Activated CD8-positive, alpha-beta T cell treated with anti-CD3 and anti-CD28 coated beads, Interleukin-2, amount 10 ng/mL, durations not matched to agents 7 days and 5 days (primary cell): Measurements from ENCODE around the gene NFAT5. TPM values are rescaled to one million over a fixed set of nuclear protein-coding genes. Genes with fewer than 3 reads are reported as not detected.
"Not testable (repeated sequence)": the region's sequence is repeated elsewhere in the genome, so short reads cannot be mapped to it uniquely, and the experiment has no call there.

ENCODE experiments used
- ATAC-seq: fragments of 150-1000 bp; cut with Tn5 transposase; one replicate; pipeline ENCODE4 v1.10.0; 2021; ENCODE audit warnings: moderate library complexity
- CTCF ChIA-PET: fragments of 350-600 bp; sonication (Branson Sonifier 250); formaldehyde crosslinking; loops from one replicate; lab custom pipeline; 2021; ENCODE audit warnings: antibody characterized with exemption; lab: Charles Lee
- POLR2A ChIA-PET: fragments of 350-600 bp; sonication (Branson Sonifier 250); formaldehyde crosslinking; loops from one replicate; lab custom pipeline; 2021; ENCODE audit warnings: antibody characterized with exemption; lab: Charles Lee
- DNase-seq: peaks from one replicate; pipeline ENCODE4 v3.0.0-alpha.2; 2020
- H3K27ac Mint-ChIP-seq: one replicate; pipeline ENCODE4 v1.8.0; 2021; ENCODE audit warnings: mild to moderate bottlenecking, mixed read lengths
- H3K27me3 Mint-ChIP-seq: one replicate; pipeline ENCODE4 v1.8.0; 2021; ENCODE audit warnings: low read depth, mixed read lengths
- H3K36me3 Mint-ChIP-seq: one replicate; pipeline ENCODE4 v1.8.0; 2021; ENCODE audit warnings: low read depth, mixed read lengths
- H3K4me1 Mint-ChIP-seq: one replicate; pipeline ENCODE4 v1.8.0; 2021; ENCODE audit warnings: low read depth, mixed read lengths
- H3K4me3 Mint-ChIP-seq: one replicate; pipeline ENCODE4 v1.8.0; 2021; ENCODE audit warnings: mild to moderate bottlenecking, mixed read lengths
- H3K9me3 Mint-ChIP-seq: one replicate; pipeline ENCODE4 v1.8.0; 2022; ENCODE audit warnings: mixed read lengths; ENCODE audit not compliant: insufficient read depth
- total RNA-seq, 2 experiments: library from RNA; stranded (reverse); gene quantifications; one replicate each; pipeline ENCODE4 v1.2.3, GENCODE V29; 2021

NFAT5 gene
- total RNA-seq, 2 experiments from 2014 or later: 16.8 to 17.5 TPM

DNA sequence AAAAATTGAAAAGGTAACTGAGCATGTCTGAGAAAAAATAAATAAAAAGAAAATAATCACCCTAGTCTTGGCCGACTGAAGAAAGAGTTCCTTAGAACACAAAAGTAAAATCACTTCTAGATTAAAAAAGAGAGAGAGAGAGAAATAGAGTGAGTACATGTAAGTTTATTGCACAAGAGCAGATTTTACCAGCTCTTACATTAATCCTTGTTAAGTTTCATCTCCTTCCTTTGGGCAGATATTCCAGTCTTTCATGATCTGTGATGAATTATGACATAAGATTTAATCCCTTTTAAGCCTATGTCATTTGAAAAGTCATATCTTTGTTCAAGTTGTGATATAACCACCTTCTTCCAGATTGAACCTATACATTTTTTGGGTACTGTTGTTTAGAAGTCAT, 54.8 kb downstream of the NFAT5 start:
- CTCF ChIA-PET: interaction anchor here (0.9 to 1.8 kb wide), 3 partner anchors 10 to 224 kb away, joined by 3 to 5 read pairs (median 4); no protein-coding TSS in a partner anchor
- H3K27ac Mint-ChIP-seq: no peak overlapping the region
- no peaks in the 10 kb centered on the region for H3K27me3 Mint-ChIP-seq
- POLR2A ChIA-PET: no interaction called here
- ATAC-seq (no peak), DNase-seq (no peak)
- peaks cover 15% of the 10 kb centered on the region for H3K4me1 Mint-ChIP-seq
- no peaks in the 10 kb centered on the region for H3K9me3 Mint-ChIP-seq
- H3K4me3 Mint-ChIP-seq: no peak overlapping the region
- peaks cover 21% of the 10 kb centered on the region for H3K36me3 Mint-ChIP-seq

DNA sequence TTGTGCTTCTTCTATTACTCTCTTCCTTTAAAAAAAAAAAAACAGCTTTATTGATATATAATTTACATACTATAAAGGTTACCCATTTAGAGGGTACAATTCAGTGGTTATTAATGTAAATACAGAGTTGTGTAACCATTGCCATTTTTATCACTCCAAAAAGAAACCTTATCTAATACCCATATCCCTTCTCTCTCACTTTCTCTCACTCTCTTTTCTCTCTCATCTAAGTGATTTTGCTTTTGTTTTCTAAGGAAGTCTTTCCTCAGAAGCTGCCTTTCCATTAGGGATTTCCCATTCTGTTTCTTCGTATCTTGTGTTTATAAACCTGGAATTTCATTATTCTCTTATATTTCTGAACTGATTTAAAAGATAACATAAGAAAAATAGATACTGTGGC, 55.5 kb downstream of the NFAT5 start:
- Mint-ChIP-seq H3K9me3 (no peaks in the 10 kb centered on the region), H3K36me3 (peaks cover 20% of the 10 kb centered on the region), H3K4me3 (no peak overlapping the region), H3K27me3 (no peaks in the 10 kb centered on the region), H3K27ac (no peak overlapping the region), H3K4me1 (peaks cover 15% of the 10 kb centered on the region)
- CTCF ChIA-PET: interaction anchor here (0.9 to 1.8 kb wide), 3 partner anchors 10 to 225 kb away, joined by 3 to 5 read pairs (median 4); no protein-coding TSS in a partner anchor
- POLR2A ChIA-PET: no interaction called here
- DNase-seq: no peak
- ATAC-seq: no peak

GRCh38 chr16:69626256-69626655, 60.5 kb downstream of the NFAT5 start:
- POLR2A ChIA-PET: no interaction called here
- no peak overlapping the region for H3K27ac Mint-ChIP-seq
- H3K9me3 Mint-ChIP-seq: no peaks in the 10 kb centered on the region
- H3K4me1 Mint-ChIP-seq: peaks cover 1% of the 10 kb centered on the region
- no peaks in the 10 kb centered on the region for H3K27me3 Mint-ChIP-seq
- no peak overlapping the region for H3K4me3 Mint-ChIP-seq
- ATAC-seq: no peak
- CTCF ChIA-PET: no interaction called here
- H3K36me3 Mint-ChIP-seq: peaks cover 25% of the 10 kb centered on the region
- DNase-seq: no peak

DNA sequence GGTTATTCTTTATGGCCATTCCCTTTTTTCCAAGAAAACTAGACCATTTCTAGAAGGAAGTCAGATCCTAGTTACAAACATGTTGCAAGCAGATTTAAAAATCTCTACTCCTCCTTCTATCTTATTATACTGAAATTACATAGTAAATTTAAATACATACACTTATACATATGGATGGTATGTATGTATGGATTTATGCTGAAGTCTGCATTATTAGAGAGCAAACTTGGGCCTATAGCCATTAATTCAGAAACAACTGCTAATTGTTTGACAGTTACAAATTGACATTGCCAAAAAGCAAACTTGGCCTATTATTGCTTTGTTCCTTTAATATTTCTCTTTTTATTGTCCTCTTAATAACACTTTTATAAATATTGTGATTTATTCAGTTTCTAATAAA, 67.1 kb downstream of the NFAT5 start:
- CTCF ChIA-PET: no interaction called here
- POLR2A ChIA-PET: no interaction called here
- Mint-ChIP-seq H3K9me3 (peaks cover 10% of the 10 kb centered on the region), H3K27me3 (no peaks in the 10 kb centered on the region), H3K27ac (no peak overlapping the region), H3K4me1 (no peaks in the 10 kb centered on the region), H3K36me3 (peaks cover 42% of the 10 kb centered on the region), H3K4me3 (no peak overlapping the region)
- no peak for DNase-seq
- ATAC-seq: no peak

DNA sequence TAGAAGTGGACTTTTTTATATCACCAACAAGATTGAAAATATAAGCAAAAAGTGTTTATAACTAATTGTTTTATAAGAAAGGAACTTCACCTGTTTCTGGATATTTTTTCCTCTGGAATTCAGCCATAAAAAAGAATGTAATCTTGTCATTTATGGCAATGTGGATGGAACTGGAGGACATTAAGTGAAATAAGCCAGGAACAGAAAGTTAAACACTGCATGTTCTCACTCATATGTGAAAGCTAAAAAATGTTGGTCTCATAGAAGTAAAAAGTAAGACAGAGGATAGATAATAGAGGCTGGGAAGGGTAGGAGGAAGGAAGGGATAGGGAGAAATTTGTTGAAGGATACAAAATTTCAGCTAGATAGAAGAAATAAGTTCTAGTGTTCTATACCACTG, 67.6 kb downstream of the NFAT5 start:
- Mint-ChIP-seq H3K36me3 (peaks cover 45% of the 10 kb centered on the region), H3K9me3 (peaks cover 10% of the 10 kb centered on the region)
- ATAC-seq: no peak

DNA sequence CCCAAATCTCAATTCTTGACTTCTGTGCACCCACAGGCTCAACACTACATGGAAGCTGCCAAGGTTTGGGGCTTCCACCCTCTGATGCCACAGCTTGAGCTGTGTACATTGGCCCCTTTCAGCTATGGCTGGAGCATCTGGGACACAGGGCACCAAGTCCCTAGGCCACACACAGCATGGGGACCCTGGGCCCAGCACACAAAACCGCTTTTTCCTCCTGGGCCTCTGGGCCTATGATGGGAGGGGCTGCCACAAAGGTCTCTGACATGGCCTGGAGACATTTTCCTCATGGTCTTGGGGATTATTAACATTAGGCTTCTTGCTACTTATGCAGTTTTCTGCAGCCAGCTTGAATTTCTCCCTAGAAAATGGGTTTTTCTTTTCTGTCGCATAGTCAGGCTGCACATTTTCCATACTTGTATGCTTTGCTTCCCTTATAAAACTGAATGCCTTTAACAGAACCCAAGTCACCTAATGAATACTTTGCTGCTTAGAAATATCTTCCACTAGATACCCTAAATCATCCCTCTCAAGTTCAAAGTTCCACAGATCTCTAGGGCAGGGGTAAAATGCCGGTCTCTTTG, 70.9 kb downstream of the NFAT5 start:
- ATAC-seq, POLR2A ChIA-PET, H3K4me1 Mint-ChIP-seq, H3K27me3 Mint-ChIP-seq, H3K9me3 Mint-ChIP-seq, H3K4me3 Mint-ChIP-seq, H3K27ac Mint-ChIP-seq, DNase-seq: not testable (repeated sequence)
- peaks cover 35% of the 10 kb centered on the region for H3K36me3 Mint-ChIP-seq
- CTCF ChIA-PET: interaction anchor here (1.1 kb wide), 1 partner anchor 240 kb away, joined by 3 read pairs; no protein-coding TSS in a partner anchor

More for the DNA sequence above, 67.6 kb downstream of the NFAT5 start:
- no peak for DNase-seq
- no peak overlapping the region for H3K27ac Mint-ChIP-seq
- ChIA-PET CTCF (no interaction called here), POLR2A (no interaction called here)
- no peak overlapping the region for H3K4me3 Mint-ChIP-seq
- no peaks in the 10 kb centered on the region for H3K27me3 Mint-ChIP-seq
- no peaks in the 10 kb centered on the region for H3K4me1 Mint-ChIP-seq

GRCh38 chr16:69637206-69637865, 71.6 kb downstream of the NFAT5 start:
- ATAC-seq, H3K9me3 Mint-ChIP-seq, DNase-seq, H3K4me1 Mint-ChIP-seq, H3K27ac Mint-ChIP-seq, POLR2A ChIA-PET, CTCF ChIA-PET, H3K4me3 Mint-ChIP-seq, H3K27me3 Mint-ChIP-seq: not testable (repeated sequence)
- peaks cover 35% of the 10 kb centered on the region for H3K36me3 Mint-ChIP-seq

DNA sequence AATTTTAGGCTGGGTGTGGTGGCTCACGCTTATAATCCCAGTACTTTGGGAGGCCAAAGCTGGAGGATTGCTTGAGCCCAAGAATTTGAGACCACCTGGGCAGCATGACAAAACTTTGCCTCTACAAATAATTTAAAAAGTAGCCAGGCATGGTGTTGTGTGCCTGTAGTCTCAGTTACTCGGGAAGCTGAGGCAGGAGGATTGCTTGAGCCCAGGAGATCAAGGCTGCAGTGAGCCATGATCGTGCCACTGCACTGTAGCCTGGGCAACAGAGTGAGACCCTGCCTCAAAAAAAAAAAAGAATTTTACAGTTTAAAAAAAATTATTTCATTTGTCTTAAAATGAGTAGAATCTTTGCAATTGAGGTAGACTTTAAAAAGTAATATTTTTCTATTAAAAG, 78.2 kb downstream of the NFAT5 start:
- H3K36me3 Mint-ChIP-seq, H3K27ac Mint-ChIP-seq, H3K4me3 Mint-ChIP-seq, POLR2A ChIA-PET, ATAC-seq, CTCF ChIA-PET, H3K9me3 Mint-ChIP-seq, H3K27me3 Mint-ChIP-seq, H3K4me1 Mint-ChIP-seq, DNase-seq: not testable (repeated sequence)

GRCh38 chr16:69644790-69645189, 79.0 kb downstream of the NFAT5 start:
- ChIA-PET CTCF (no interaction called here), POLR2A (no interaction called here)
- ATAC-seq (no peak), DNase-seq (no peak)
- Mint-ChIP-seq H3K9me3 (no peaks in the 10 kb centered on the region), H3K4me3 (no peak overlapping the region), H3K27ac (no peak overlapping the region), H3K4me1 (peaks cover 3% of the 10 kb centered on the region), H3K36me3 (peaks cover 11% of the 10 kb centered on the region), H3K27me3 (no peaks in the 10 kb centered on the region)

- ATAC-seq: no peak
- ChIA-PET POLR2A (interaction anchor here (0.6 kb wide), 1 partner anchor 11 kb away, joined by 3 read pairs; no protein-coding TSS in a partner anchor), CTCF (no interaction called here)
- Mint-ChIP-seq H3K36me3 (peaks cover 11% of the 10 kb centered on the region), H3K9me3 (no peaks in the 10 kb centered on the region), H3K27me3 (no peaks in the 10 kb centered on the region), H3K4me3 (no peak overlapping the region), H3K27ac (no peak overlapping the region), H3K4me1 (peaks cover 3% of the 10 kb centered on the region)
- no peak for DNase-seq
These were observed 81.3 kb downstream of the NFAT5 start for GRCh38 chr16:69647020-69647419.

GRCh38 chr16:69651217-69651616, 85.5 kb downstream of the NFAT5 start:
- no peak for ATAC-seq
- POLR2A ChIA-PET: no interaction called here

DNA sequence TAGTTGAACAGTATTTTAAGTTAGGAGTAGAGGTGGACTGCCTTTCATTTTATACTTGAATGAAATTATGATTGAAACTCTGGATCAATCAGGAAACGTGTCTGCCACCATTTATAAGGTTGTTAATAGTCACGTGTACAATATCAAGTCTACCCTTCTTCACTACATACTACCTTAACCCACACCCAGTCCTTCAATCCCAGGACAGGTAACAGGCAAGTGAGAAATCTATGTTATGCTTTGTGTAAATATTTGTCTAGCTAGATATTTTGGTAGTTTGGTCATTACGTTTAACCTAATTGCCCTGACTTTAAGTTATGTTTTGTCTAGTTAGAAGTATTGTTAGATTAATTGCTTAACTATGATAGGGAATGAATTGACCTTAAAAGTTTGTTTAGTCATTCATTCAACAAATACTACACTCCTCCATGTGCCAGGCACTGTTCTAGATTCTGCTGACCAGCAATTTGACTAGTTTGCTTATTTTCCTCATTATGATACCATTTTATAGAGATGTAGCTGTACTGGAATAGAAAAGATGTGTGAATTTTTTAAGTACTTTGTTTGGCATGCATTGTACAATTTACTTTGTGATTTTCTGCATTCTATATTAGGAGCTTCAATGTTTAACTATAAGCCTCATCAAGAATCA, 88.6 kb downstream of the NFAT5 start:
- no peaks in the 10 kb centered on the region for H3K27me3 Mint-ChIP-seq
- no peaks in the 10 kb centered on the region for H3K9me3 Mint-ChIP-seq

More at GRCh38 chr16:69651217-69651616, 85.5 kb downstream of the NFAT5 start:
- no peak for DNase-seq
- H3K36me3 Mint-ChIP-seq: peaks cover 21% of the 10 kb centered on the region
- no peaks in the 10 kb centered on the region for H3K9me3 Mint-ChIP-seq
- no peaks in the 10 kb centered on the region for H3K27me3 Mint-ChIP-seq
- no peak overlapping the region for H3K4me3 Mint-ChIP-seq
- CTCF ChIA-PET: interaction anchor here (0.8 kb wide), 1 partner anchor 9 kb away, joined by 3 read pairs; no protein-coding TSS in a partner anchor
- H3K4me1 Mint-ChIP-seq: no peaks in the 10 kb centered on the region
- H3K27ac Mint-ChIP-seq: no peak overlapping the region

More for the DNA sequence above, 88.6 kb downstream of the NFAT5 start:
- Mint-ChIP-seq H3K4me3 (no peak overlapping the region), H3K36me3 (peaks cover 16% of the 10 kb centered on the region), H3K27ac (no peak overlapping the region), H3K4me1 (no peaks in the 10 kb centered on the region)
- no peak for ATAC-seq
- no peak for DNase-seq
- ChIA-PET POLR2A (no interaction called here), CTCF (interaction anchor here (0.9 kb wide), 1 partner anchor 8 kb away, joined by 3 read pairs; no protein-coding TSS in a partner anchor)
